ENCODE data around the gene GOT2.

DNA sequence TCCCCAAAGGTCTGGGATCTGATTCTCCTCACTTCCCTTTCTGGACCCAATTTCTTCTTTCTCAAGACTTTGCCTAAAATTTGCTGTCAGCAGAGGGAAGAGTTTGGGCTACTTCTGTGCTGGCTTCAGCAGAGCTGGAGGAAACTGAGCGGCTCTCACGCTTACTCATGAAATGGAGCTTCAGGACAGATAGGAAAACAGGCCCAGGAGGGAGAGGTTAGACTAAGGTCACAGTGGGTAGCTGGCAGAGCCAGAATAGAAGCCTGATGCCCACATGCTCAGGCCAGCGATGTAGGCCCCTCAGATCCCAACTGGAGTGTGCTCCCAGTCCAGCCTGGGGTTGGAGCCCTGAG, 50.1 kb downstream of the GOT2 start:
- TF ChIP-seq, protein P1, sequence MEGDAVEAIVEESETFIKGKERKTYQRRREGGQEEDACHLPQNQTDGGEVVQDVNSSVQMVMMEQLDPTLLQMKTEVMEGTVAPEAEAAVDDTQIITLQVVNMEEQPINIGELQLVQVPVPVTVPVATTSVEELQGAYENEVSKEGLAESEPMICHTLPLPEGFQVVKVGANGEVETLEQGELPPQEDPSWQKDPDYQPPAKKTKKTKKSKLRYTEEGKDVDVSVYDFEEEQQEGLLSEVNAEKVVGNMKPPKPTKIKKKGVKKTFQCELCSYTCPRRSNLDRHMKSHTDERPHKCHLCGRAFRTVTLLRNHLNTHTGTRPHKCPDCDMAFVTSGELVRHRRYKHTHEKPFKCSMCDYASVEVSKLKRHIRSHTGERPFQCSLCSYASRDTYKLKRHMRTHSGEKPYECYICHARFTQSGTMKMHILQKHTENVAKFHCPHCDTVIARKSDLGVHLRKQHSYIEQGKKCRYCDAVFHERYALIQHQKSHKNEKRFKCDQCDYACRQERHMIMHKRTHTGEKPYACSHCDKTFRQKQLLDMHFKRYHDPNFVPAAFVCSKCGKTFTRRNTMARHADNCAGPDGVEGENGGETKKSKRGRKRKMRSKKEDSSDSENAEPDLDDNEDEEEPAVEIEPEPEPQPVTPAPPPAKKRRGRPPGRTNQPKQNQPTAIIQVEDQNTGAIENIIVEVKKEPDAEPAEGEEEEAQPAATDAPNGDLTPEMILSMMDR (IDR thresholded peaks at IDR 0.05) = no peak
- TF ChIP-seq POLR2A (IDR thresholded peaks at IDR 0.05) = no peak
